ENCODE data around the gene C11orf16.
"Not testable (repeated sequence)": the region's sequence is repeated elsewhere in the genome, so short reads cannot be mapped to it uniquely, and the experiment has no call there.

- not testable (repeated sequence) for TF ChIP-seq ZNF707, CTCF, SP2, KLF10, ZNF114, ZNF175 (tag by site-specific recombination; IDR thresholded peaks at IDR 0.05)
These were observed 41.6 kb downstream of the C11orf16 start for GRCh38 chr11:8891185-8891584.

Data from HEK293 (cell line).